Measurements from ENCODE around the gene PIK3C3. TPM values are rescaled to one million over a fixed set of nuclear protein-coding genes. Genes with fewer than 3 reads are reported as not detected.

The PIK3C3 gene
- total RNA-seq, 4 donors from 2014 or later: 61.3 to 77.4 (median 72.5) TPM

DNA sequence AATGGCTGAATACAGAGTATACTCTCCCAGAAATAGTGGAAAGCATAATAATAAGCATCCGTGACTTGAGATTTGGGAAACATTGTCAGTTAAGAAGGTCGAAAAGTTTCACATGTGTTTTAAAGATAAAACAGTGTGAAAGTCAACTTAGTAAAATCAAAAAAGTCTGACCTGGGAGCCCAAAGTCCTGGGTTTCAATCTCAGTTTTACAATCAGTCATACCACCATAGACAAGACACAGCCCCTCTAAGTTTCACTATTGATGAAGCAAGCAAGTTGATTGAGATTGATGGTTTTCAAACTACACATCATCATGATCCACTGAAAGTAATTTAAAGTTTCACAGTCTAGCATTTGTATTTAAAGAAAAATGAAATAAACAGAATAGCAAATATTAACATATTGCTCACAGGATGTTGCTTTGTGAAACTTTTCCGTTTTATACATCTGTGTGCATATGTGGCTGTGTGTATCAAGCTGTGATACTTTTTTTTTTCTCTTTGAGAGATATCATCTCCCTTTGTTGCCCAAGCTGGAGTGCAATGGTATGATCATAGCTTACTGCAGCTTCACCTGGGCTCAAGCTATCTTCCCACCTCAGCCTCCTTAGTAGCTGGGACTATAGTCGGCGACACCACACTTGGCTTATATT is 71.1 kb downstream of the PIK3C3 start:
- intact Hi-C loops (cut with DNase I): no loop called here
- TF ChIP-seq, protein P1, sequence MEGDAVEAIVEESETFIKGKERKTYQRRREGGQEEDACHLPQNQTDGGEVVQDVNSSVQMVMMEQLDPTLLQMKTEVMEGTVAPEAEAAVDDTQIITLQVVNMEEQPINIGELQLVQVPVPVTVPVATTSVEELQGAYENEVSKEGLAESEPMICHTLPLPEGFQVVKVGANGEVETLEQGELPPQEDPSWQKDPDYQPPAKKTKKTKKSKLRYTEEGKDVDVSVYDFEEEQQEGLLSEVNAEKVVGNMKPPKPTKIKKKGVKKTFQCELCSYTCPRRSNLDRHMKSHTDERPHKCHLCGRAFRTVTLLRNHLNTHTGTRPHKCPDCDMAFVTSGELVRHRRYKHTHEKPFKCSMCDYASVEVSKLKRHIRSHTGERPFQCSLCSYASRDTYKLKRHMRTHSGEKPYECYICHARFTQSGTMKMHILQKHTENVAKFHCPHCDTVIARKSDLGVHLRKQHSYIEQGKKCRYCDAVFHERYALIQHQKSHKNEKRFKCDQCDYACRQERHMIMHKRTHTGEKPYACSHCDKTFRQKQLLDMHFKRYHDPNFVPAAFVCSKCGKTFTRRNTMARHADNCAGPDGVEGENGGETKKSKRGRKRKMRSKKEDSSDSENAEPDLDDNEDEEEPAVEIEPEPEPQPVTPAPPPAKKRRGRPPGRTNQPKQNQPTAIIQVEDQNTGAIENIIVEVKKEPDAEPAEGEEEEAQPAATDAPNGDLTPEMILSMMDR (IDR thresholded peaks at IDR 0.05): no peak
- no peak for TF ChIP-seq POLR2A (IDR thresholded peaks at IDR 0.05)
- DNase-seq: no peak
- Histone ChIP-seq H3K27me3 (no peaks in the 10 kb centered on the region), H3K4me1 (no peaks in the 10 kb centered on the region), H3K9me3 (no peaks in the 10 kb centered on the region), H3K27ac (no peak overlapping the region), H3K4me3 (replicated peaks in 1 of 3) (no peak overlapping the region), H3K36me3 (peaks cover 0 to 3% of the 10 kb centered on the region in 2 donors)
- 91 to 96% methylated on average over 5 of the region's 5 CpGs for WGBS, 2 donors

DNA sequence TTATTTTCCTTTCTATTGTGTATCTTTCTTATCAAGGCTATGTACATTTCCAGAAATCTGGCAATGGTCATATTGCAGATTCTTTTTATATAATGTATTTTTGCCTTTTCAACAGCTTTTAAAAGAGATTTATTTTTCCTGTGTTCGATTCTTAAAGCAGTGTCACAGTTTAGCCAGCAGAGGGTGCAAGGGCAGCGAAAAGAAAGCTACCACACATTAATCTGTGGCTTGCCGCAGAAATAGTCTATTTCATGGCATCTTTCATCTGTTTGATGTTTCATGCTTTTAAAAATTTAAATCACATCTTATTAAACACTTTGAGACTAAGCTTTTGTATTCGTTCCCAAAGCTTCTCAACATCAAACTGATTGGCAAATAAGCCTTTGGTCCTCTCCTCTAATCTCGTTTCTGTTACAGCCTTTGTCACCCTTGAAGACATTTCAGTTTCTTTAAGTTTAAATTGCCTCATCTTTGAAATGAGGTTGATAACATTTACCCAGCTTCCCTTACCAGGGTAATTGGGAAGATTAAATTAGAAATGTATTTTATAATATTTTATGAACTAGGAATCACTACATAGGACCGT is 73.3 kb downstream of the PIK3C3 start:
- Histone ChIP-seq H3K36me3 (no peaks in the 10 kb centered on the region), H3K27ac (no peak overlapping the region), H3K4me1 (no peaks in the 10 kb centered on the region), H3K27me3 (no peaks in the 10 kb centered on the region), H3K9me3 (no peaks in the 10 kb centered on the region), H3K4me3 (replicated peaks in 1 of 3) (no peak overlapping the region)
- DNase-seq: peak in 1 of 2 donors; percentile 34
- TF ChIP-seq POLR2A (IDR thresholded peaks at IDR 0.05): no peak
- TF ChIP-seq, protein P1 (IDR thresholded peaks at IDR 0.05): peak; percentile 29 to 82 (median 54)
- intact Hi-C loops (cut with DNase I): no loop called here
- 47 to 48% methylated on average over 6 of the region's 6 CpGs for WGBS, 2 donors

DNA sequence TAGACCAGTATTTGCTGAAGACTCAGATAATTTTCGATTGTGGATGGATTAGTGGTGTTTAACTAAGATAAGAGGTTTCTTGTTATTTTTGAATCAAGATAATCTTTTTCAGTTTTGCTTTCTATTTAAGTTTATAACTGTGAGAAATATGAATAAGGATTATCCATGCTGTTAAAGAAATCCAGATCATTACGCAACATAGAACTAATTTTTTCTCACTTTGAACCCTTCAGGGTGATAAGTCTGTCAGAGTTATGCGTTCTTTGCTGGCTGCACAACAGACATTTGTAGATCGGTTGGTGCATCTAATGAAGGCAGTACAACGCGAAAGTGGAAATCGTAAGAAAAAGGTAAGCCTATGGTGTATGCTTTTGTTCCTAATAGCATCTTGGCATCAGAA is 74.1 kb downstream of the PIK3C3 start:
- no peaks in the 10 kb centered on the region for H3K36me3 ChIP-seq
- no peak for DNase-seq
- WGBS, 2 donors: 96% methylated on average over 7 of the region's 7 CpGs
- intact Hi-C loops (cut with DNase I): no loop called here
- H3K27me3 ChIP-seq: no peaks in the 10 kb centered on the region
- TF ChIP-seq, protein P1 (IDR thresholded peaks at IDR 0.05): no peak
- TF ChIP-seq POLR2A (IDR thresholded peaks at IDR 0.05): no peak
- H3K9me3 ChIP-seq: no peaks in the 10 kb centered on the region
- no peaks in the 10 kb centered on the region for H3K4me1 ChIP-seq
- H3K27ac ChIP-seq: no peak overlapping the region
- no peak overlapping the region for H3K4me3 ChIP-seq (replicated peaks in 1 of 3)

DNA sequence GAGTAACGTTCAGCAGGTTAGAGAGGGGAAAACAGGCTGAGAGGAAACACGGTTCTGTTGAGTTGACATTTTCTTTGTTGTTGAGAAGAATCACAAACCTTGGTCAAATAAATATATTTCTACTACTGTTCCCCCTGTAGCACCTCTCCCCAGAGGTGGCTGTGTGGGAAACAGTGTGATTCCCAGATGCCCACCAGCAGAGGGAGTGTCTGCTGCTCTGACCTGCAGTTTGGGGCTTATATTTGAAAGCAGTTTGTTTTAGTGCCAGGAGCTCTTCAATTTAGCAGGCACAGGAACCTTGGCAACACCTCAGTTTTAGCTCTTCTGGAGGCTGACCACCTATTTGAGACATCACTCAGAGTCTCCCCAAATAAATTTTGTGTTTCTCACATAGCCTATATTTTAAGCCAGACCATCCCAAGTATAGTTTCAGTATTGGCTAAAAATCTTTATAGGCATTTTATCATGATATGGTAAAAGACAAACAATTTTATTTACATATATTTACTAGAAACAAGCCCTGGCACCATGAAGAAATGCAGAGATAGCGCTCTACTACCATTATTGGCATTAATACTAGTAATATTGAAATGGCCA is 75.7 kb downstream of the PIK3C3 start:
- WGBS, 2 donors: 71 to 84% methylated on average over 3 of the region's 3 CpGs
- H3K4me1 ChIP-seq: no peaks in the 10 kb centered on the region
- H3K9me3 ChIP-seq: no peaks in the 10 kb centered on the region
- DNase-seq: peak; percentile 40 to 42
- H3K27me3 ChIP-seq: no peaks in the 10 kb centered on the region
- H3K27ac ChIP-seq: no peak overlapping the region
- intact Hi-C loops (cut with DNase I): no loop called here
- H3K36me3 ChIP-seq: no peaks in the 10 kb centered on the region
- no peak for TF ChIP-seq POLR2A (IDR thresholded peaks at IDR 0.05)
- TF ChIP-seq, protein P1 (IDR thresholded peaks at IDR 0.05): peak; percentile 22 to 48 (median 36)
- H3K4me3 ChIP-seq (replicated peaks in 1 of 3): no peak overlapping the region

DNA sequence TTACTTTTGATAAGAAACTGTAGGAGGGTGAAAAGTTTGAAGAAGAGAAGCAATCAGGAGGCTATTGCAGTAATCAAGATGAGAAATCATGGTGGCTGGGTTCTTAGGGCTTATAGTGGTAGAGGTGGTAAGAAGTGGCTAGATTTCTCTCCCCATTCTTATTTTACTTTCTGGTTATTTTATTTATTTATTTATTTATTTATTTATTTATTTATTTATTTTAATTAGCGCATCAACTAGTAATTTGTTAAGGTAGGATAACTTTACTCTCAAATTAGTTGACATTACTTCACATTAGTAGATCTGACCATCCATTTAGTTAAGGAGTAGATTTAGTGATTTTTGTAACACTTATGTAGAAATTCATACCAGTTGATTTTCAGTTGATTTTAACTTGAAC is 77.4 kb downstream of the PIK3C3 start:
- TF ChIP-seq, protein P1 (IDR thresholded peaks at IDR 0.05): no peak
- TF ChIP-seq POLR2A (IDR thresholded peaks at IDR 0.05): no peak
- no peak for DNase-seq
- H3K27ac ChIP-seq: no peak overlapping the region
- 95 to 100% methylated on average over 1 of the region's 1 CpG for WGBS, 2 donors
- no peaks in the 10 kb centered on the region for H3K9me3 ChIP-seq
- intact Hi-C loops (cut with DNase I): no loop called here
- H3K4me3 ChIP-seq (replicated peaks in 1 of 3): no peak overlapping the region
- no peaks in the 10 kb centered on the region for H3K36me3 ChIP-seq
- no peaks in the 10 kb centered on the region for H3K4me1 ChIP-seq
- H3K27me3 ChIP-seq: no peaks in the 10 kb centered on the region
